DOHH2 (cell line): ENCODE data around the gene TAS1R2.

Experiments
- EZH2phosphoT487 ChIP-seq: fragments of 200-600 bp; sonication (generic); IDR thresholded peaks from 2 replicates; pipeline ENCODE4 v1.6.1; 2017; ENCODE audit warnings: borderline replicate concordance, mild to moderate bottlenecking, antibody characterized with exemption, low read length, moderate library complexity, mixed read lengths
- TF ChIP-seq, protein P1 (sequence below): fragments of 200-600 bp; sonication (generic); IDR thresholded peaks from one replicate; pipeline ENCODE4 v1.5.1; 2014; ENCODE audit warnings: antibody characterized with exemption, mild to moderate bottlenecking, low read depth, low read length; ENCODE audit not compliant: poor library complexity, severe bottlenecking

DNA sequence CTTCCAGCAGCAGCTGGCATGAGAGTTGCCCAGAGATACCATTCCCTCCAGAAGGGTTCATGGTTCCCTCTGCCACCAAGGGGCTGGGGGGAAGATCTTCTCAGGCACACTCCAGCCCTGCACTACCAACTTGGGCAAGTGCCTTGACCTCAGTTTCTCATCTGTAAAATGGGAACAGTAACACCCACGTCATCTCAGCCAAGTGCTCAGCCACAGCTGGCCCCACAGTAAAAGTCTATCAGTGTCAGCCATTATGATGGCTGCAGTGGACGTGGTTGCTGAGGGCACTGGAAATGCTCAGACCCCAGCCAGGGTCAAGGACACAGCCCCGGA lies 16.3 kb upstream of the TAS1R2 start:
- TF ChIP-seq, protein P1, sequence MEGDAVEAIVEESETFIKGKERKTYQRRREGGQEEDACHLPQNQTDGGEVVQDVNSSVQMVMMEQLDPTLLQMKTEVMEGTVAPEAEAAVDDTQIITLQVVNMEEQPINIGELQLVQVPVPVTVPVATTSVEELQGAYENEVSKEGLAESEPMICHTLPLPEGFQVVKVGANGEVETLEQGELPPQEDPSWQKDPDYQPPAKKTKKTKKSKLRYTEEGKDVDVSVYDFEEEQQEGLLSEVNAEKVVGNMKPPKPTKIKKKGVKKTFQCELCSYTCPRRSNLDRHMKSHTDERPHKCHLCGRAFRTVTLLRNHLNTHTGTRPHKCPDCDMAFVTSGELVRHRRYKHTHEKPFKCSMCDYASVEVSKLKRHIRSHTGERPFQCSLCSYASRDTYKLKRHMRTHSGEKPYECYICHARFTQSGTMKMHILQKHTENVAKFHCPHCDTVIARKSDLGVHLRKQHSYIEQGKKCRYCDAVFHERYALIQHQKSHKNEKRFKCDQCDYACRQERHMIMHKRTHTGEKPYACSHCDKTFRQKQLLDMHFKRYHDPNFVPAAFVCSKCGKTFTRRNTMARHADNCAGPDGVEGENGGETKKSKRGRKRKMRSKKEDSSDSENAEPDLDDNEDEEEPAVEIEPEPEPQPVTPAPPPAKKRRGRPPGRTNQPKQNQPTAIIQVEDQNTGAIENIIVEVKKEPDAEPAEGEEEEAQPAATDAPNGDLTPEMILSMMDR: no peak
- TF ChIP-seq EZH2phosphoT487: no peak
